IMR-90 (cell line): ENCODE data around the gene OR5A1. TPM values are rescaled to one million over a fixed set of nuclear protein-coding genes. Genes with fewer than 3 reads are reported as not detected.

ENCODE experiments used
- ATAC-seq: fragments of 200-7000 bp; cut with Tn5 transposase; 2 replicates; pipeline ENCODE4 v1.9.1; 2020; ENCODE audit warnings: low read depth, mild to moderate bottlenecking, moderate library complexity
- BruUV-seq: library from RNA; stranded (reverse); fragments of 400-500 nt; replicated peaks from 2 replicates; lab custom pipeline; 2021; lab: Mats Ljungman, UMichigan
- CTCF ChIA-PET: fragments of 300-600 bp; formaldehyde crosslinking; extraction: SDS; loops from one replicate; lab custom pipeline; 2021; ENCODE audit warnings: antibody characterized with exemption; lab: Yijun Ruan, JAX
- POLR2A ChIA-PET: fragments of 300-600 bp; sonication (Branson Sonifier 250); formaldehyde crosslinking; loops from one replicate; lab custom pipeline; 2022; ENCODE audit warnings: antibody characterized with exemption; ENCODE audit not compliant: unreplicated experiment; lab: Charles Lee
- DNase-seq: peaks from one replicate; pipeline ENCODE4 v3.0.0; 2013
- H2AFZ ChIP-seq: replicated peaks from 2 replicates; pipeline ENCODE3; 2013; ENCODE audit warnings: low read length, mild to moderate bottlenecking; ENCODE audit not compliant: poor library complexity
- H2AK5ac ChIP-seq: 2 replicates; pipeline ENCODE4 v1.6.1; 2013; ENCODE audit warnings: low read depth, low read length, inconsistent platforms
- H2AK9ac ChIP-seq: replicated peaks from 2 replicates; pipeline ENCODE3; 2013; ENCODE audit warnings: mild to moderate bottlenecking, low read depth, low read length, moderate library complexity; ENCODE audit not compliant: poor library complexity
- H2BK120ac ChIP-seq: 2 replicates; pipeline ENCODE4 v1.6.1; 2013; ENCODE audit warnings: low read depth, low read length, inconsistent platforms
- H2BK15ac ChIP-seq: 3 replicates; pipeline ENCODE4 v1.6.1; 2013; ENCODE audit warnings: low read depth, low read length, inconsistent platforms
- H2BK20ac ChIP-seq: 2 replicates; pipeline ENCODE4 v1.6.1; 2013; ENCODE audit warnings: low read depth, mild to moderate bottlenecking, inconsistent platforms, low read length, moderate library complexity
- H2BK5ac ChIP-seq: 2 replicates; pipeline ENCODE4 v1.6.1; 2013; ENCODE audit warnings: mild to moderate bottlenecking, low read depth, low read length, inconsistent platforms; ENCODE audit not compliant: poor library complexity, severe bottlenecking
- H3K14ac ChIP-seq: replicated peaks from 2 replicates; pipeline ENCODE4 v1.6.1; 2013; ENCODE audit warnings: low read depth, low read length, inconsistent platforms
- H3K18ac ChIP-seq: 2 replicates; pipeline ENCODE4 v1.6.1; 2013; ENCODE audit warnings: low read depth, low read length, control low read depth
- H3K23ac ChIP-seq: 2 replicates; pipeline ENCODE4 v1.6.1; 2013; ENCODE audit warnings: low read depth, low read length, inconsistent platforms
- H3K27ac ChIP-seq: 2 replicates; pipeline ENCODE4 v1.5.1; 2013; ENCODE audit warnings: mild to moderate bottlenecking, control low read depth, low read length; ENCODE audit not compliant: insufficient read depth
- H3K27me3 ChIP-seq: 2 replicates; pipeline ENCODE4 v1.6.1; 2013; ENCODE audit warnings: low read length; ENCODE audit not compliant: control insufficient read depth, insufficient read depth
- H3K36me3 ChIP-seq: 2 replicates; pipeline ENCODE4 v1.6.1; 2013; ENCODE audit warnings: low read length, mixed read lengths; ENCODE audit not compliant: control insufficient read depth, insufficient read depth
- H3K4ac ChIP-seq: 2 replicates; pipeline ENCODE4 v1.6.1; 2013; ENCODE audit warnings: low read depth, low read length, inconsistent platforms
- H3K4me1 ChIP-seq: 2 replicates; pipeline ENCODE4 v1.6.1; 2013; ENCODE audit warnings: low read length, mixed read lengths; ENCODE audit not compliant: control insufficient read depth, insufficient read depth
- H3K4me2 ChIP-seq: 2 replicates; pipeline ENCODE4 v1.6.1; 2013; ENCODE audit warnings: low read depth, mild to moderate bottlenecking, control low read depth, low read length, moderate library complexity
- H3K4me3 ChIP-seq: 2 replicates; pipeline ENCODE4 v1.5.1; 2013; ENCODE audit warnings: low read depth, mild to moderate bottlenecking, control low read depth, low read length, moderate library complexity; ENCODE audit not compliant: insufficient read depth
- H3K56ac ChIP-seq: 2 replicates; pipeline ENCODE4 v1.6.1; 2013; ENCODE audit warnings: low read length, inconsistent platforms; ENCODE audit not compliant: insufficient read depth; ENCODE audit errors: extremely low read depth
- H3K79me1 ChIP-seq, 2 experiments: 2 replicates each; pipeline ENCODE4 v1.6.1; 2013; ENCODE audit warnings: low read length in 2 of 2, inconsistent platforms in 1 of 2, low read depth in 1 of 2
- H3K9ac ChIP-seq: 2 replicates; pipeline ENCODE4 v1.6.1; 2013; ENCODE audit warnings: low read depth, low read length, control low read depth
- H3K9me1 ChIP-seq: 2 replicates; pipeline ENCODE4 v1.6.1; 2013; ENCODE audit warnings: low read length, inconsistent platforms; ENCODE audit not compliant: insufficient read depth
- H3K9me3 ChIP-seq: 2 replicates; pipeline ENCODE4 v1.6.1; 2013; ENCODE audit warnings: low read length; ENCODE audit not compliant: control insufficient read depth, insufficient read depth
- H4K20me1 ChIP-seq: 2 replicates; pipeline ENCODE4 v1.6.1; 2013; ENCODE audit warnings: low read length, inconsistent platforms; ENCODE audit not compliant: insufficient read depth
- H4K5ac ChIP-seq: 2 replicates; pipeline ENCODE4 v1.6.1; 2013; ENCODE audit warnings: mild to moderate bottlenecking, low read depth, low read length, control low read depth
- H4K8ac ChIP-seq, 2 experiments: 2 replicates each; pipeline ENCODE4 v1.6.1; 2013; ENCODE audit warnings: low read depth in 2 of 2, low read length in 2 of 2, control low read depth in 1 of 2, inconsistent platforms in 1 of 2
- H4K91ac ChIP-seq: 2 replicates; pipeline ENCODE4 v1.6.1; 2013; ENCODE audit warnings: low read depth, low read length, inconsistent platforms; ENCODE audit not compliant: insufficient read depth
- BHLHE40 ChIP-seq: fragments of 150-350 bp; IDR thresholded peaks from 2 replicates; pipeline ENCODE4 v1.6.1; 2016; ENCODE audit warnings: mild to moderate bottlenecking, low read depth, low read length
- CHD1 ChIP-seq: IDR thresholded peaks from 2 replicates; pipeline ENCODE4 v1.6.1; 2012; ENCODE audit warnings: low read depth, low read length, improper control_type of control experiment
- MAFK ChIP-seq: IDR thresholded peaks from 2 replicates; pipeline ENCODE4 v1.6.1; 2012; ENCODE audit warnings: low read depth, low read length, improper control_type of control experiment
- MXI1 ChIP-seq: IDR thresholded peaks from 2 replicates; pipeline ENCODE4 v1.6.1; 2012; ENCODE audit warnings: low read depth, mild to moderate bottlenecking, low read length, moderate library complexity, borderline replicate concordance
- POLR2A ChIP-seq: IDR thresholded peaks from 2 replicates; pipeline ENCODE4 v1.6.1; 2012; ENCODE audit warnings: mild to moderate bottlenecking, low read depth, low read length
- RAD21 ChIP-seq: IDR thresholded peaks from 2 replicates; pipeline ENCODE4 v1.6.1; 2012; ENCODE audit warnings: low read length, improper control_type of control experiment
- RCOR1 ChIP-seq: IDR thresholded peaks from 2 replicates; pipeline ENCODE4 v1.6.1; 2012; ENCODE audit warnings: mild to moderate bottlenecking, low read length, improper control_type of control experiment; ENCODE audit not compliant: insufficient replicate concordance
- RFX5 ChIP-seq: IDR thresholded peaks from 2 replicates; pipeline ENCODE4 v1.8.0; 2012; ENCODE audit warnings: low read depth, mild to moderate bottlenecking, low read length, moderate library complexity
- SMC3 ChIP-seq: fragments of 150-350 bp; IDR thresholded peaks from 2 replicates; pipeline ENCODE4 v1.6.1; 2016; ENCODE audit warnings: low read depth, mild to moderate bottlenecking, antibody characterized with exemption, low read length, moderate library complexity
- dilution Hi-C: fragments of 300-500 bp; cut with HindIII; formaldehyde crosslinking; loops from one replicate; pipeline ENCODE4 v1.14.3; 2018; ENCODE audit warnings: low sequenced_read_pairs; ENCODE audit not compliant: unreplicated experiment
- in situ Hi-C: fragments of 300-500 bp; cut with MboI; formaldehyde crosslinking; loops from 3 replicates; pipeline ENCODE4 v1.14.3; 2019; ENCODE audit warnings: low sequenced_read_pairs, inconsistent platforms, mixed read lengths
- intact Hi-C: fragments of 100-400 bp; cut with micrococcal nuclease; formaldehyde crosslinking; loops from 2 replicates; pipeline ENCODE4 v1.10.0; 2022
- polyA plus RNA-seq, 3 experiments: library from polyadenylated mRNA; depleted of rRNA; stranded (reverse); fragments of >200 nt; gene quantifications; 2 replicates each; pipeline ENCODE4 v1.2.3, GENCODE V29; 2012; ENCODE audit warnings: low replicate concordance in 1 of 3
- total RNA-seq: library from RNA; depleted of rRNA; stranded (reverse); fragments of >200 nt; gene quantifications from 2 replicates; pipeline ENCODE4 v1.2.3, GENCODE V29; 2012

The OR5A1 gene
- total and polyA plus RNA-seq, 2 of the 4 experiments (the other 2 are of a cell fraction) = not detected

DNA sequence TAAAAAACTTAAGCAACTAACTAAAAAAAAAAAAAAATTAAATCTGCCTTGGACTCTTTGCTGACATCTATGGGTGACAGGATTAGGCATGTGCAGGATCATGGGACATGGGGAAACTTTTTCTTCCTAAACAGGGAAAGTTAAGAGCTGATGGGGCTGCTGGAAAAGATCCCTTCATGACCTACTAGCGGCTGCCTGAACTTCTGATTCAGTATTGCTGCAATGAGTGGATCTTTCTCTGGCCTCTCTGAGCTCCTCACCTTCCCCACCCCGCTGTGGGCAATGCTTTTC lies 35.1 kb upstream of the OR5A1 start (continued):
- TF ChIP-seq RFX5 (no peak), MXI1 (no peak)

DNA sequence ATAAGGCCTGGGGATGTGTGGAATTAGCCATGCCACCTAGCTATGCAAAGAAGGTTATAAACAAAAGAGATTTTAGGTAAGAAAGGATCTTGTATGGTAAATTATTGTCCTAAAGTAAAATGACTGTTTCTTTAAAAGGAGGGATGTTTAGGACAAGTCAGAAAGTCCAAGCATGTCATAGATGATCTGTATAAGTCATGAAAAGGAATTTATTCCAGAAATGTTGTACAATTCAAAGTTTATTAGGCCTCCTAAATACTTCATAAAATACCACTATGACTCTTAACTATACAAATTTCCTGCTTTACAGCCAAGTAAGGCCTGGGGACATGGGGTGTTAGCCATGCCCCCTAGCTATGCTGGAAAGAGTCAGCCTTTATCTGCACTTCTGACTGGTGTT lies 32.7 kb upstream of the OR5A1 start:
- H2AFZ ChIP-seq = no peak overlapping the region
- dilution Hi-C loops = no loop called here
- ATAC-seq (no peak), DNase-seq (no peak)
- H4K20me1 ChIP-seq = no peaks in the 10 kb centered on the region
- H3K9me3 ChIP-seq = no peaks in the 10 kb centered on the region
- no peak overlapping the region for H2BK120ac ChIP-seq
- POLR2A ChIA-PET = no interaction called here
- H4K8ac ChIP-seq = no peak overlapping the region
- intact Hi-C loops = no loop called here
- in situ Hi-C loops = no loop called here
- no peak overlapping the region for H3K4me3 ChIP-seq
- no peak overlapping the region for H3K4me2 ChIP-seq
- no peaks in the 10 kb centered on the region for H3K36me3 ChIP-seq
- no peak for TF ChIP-seq SMC3
- no peak for TF ChIP-seq BHLHE40
- TF ChIP-seq RCOR1 = no peak
- TF ChIP-seq RAD21 = no peak
- TF ChIP-seq MAFK = no peak
- no peak for TF ChIP-seq RFX5
- no peak for TF ChIP-seq CHD1
- TF ChIP-seq POLR2A = no peak
- no TSS peak for BruUV-seq
- no peak overlapping the region for H3K56ac ChIP-seq
- no peaks in the 10 kb centered on the region for H3K4me1 ChIP-seq
- no peaks in the 10 kb centered on the region for H3K27me3 ChIP-seq
- no peak overlapping the region for H4K91ac ChIP-seq
- no peaks in the 10 kb centered on the region for H3K9me1 ChIP-seq
- no peaks in the 10 kb centered on the region for H3K79me1 ChIP-seq
- no peak overlapping the region for H3K27ac ChIP-seq
- no peak overlapping the region for H4K5ac ChIP-seq
- no peak overlapping the region for H3K18ac ChIP-seq
- H2BK15ac ChIP-seq = no peak overlapping the region
- no peak overlapping the region for H3K23ac ChIP-seq
- no peak overlapping the region for H3K4ac ChIP-seq
- H3K9ac ChIP-seq = no peak overlapping the region
- H2AK9ac ChIP-seq = no peak overlapping the region
- no peak overlapping the region for H3K14ac ChIP-seq
- H2AK5ac ChIP-seq = no peak overlapping the region
- CTCF ChIA-PET = interaction anchor here (0.6 kb wide), 1 partner anchor 55 kb away, joined by 3 read pairs; no protein-coding TSS in a partner anchor
- H2BK20ac ChIP-seq = no peak overlapping the region
- H2BK5ac ChIP-seq = no peak overlapping the region
